Keratinocyte (primary cell): Measurements from ENCODE around the gene P3H1. TPM values are rescaled to one million over a fixed set of nuclear protein-coding genes. Genes with fewer than 3 reads are reported as not detected.

ENCODE experiments used
- DNase-seq: peaks from one replicate; pipeline ENCODE4 v3.0.0-alpha.2; 2011; ENCODE audit warnings: low read depth, missing footprints, low spot score
- FAIRE-seq: peaks from 2 replicates; lab custom pipeline; 2011; peaks lifted over from hg19 to GRCh38; lab: Jason Lieb, UNC
- H2AFZ ChIP-seq: 2 replicates; pipeline ENCODE4 v1.6.0; 2012; ENCODE audit warnings: low read length, control low read depth, inconsistent platforms; ENCODE audit not compliant: control insufficient read depth
- H3K27ac ChIP-seq: 2 replicates; pipeline ENCODE4 v1.5.1; 2011; ENCODE audit warnings: low read length; ENCODE audit not compliant: control insufficient read depth, insufficient read depth
- H3K27me3 ChIP-seq: 3 replicates; pipeline ENCODE4 v1.6.0; 2011; ENCODE audit warnings: low read length; ENCODE audit not compliant: control insufficient read depth, insufficient read depth; ENCODE audit errors: extremely low read depth
- H3K36me3 ChIP-seq, 2 experiments: 2 replicates in 1 of 2; 3 replicates in 1 of 2; pipeline ENCODE4 v1.5.1; 2011; ENCODE audit warnings: low read length in 2 of 2, mild to moderate bottlenecking in 1 of 2; ENCODE audit not compliant: control insufficient read depth in 2 of 2, insufficient read depth in 2 of 2; ENCODE audit errors: extremely low read depth in 1 of 2
- H3K4me1 ChIP-seq: 3 replicates; pipeline ENCODE4 v1.5.1; 2011; ENCODE audit warnings: low read length; ENCODE audit not compliant: control insufficient read depth, insufficient read depth; ENCODE audit errors: extremely low read depth
- H3K4me2 ChIP-seq: 3 replicates; pipeline ENCODE4 v1.6.0; 2011; ENCODE audit warnings: low read depth, low read length; ENCODE audit not compliant: control insufficient read depth, insufficient read depth; ENCODE audit errors: extremely low read depth
- H3K4me3 ChIP-seq, 3 experiments: fragments of 200-600 bp in 1 of 3; sonication (generic) in 1 of 3; 2 replicates in 2 of 3; 3 replicates in 1 of 3; pipeline ENCODE4 v1.5.1; 2011 to 2016; ENCODE audit warnings: low read length in 3 of 3, mild to moderate bottlenecking in 3 of 3, control low read depth in 2 of 3, inconsistent platforms in 1 of 3, low read depth in 1 of 3, mixed read lengths in 1 of 3, mixed run types in 1 of 3, moderate library complexity in 1 of 3; ENCODE audit not compliant: control insufficient read depth in 2 of 3, insufficient read depth in 2 of 3; ENCODE audit errors: extremely low read depth in 1 of 3
- H3K79me2 ChIP-seq: 2 replicates; pipeline ENCODE4 v1.6.0; 2012; ENCODE audit warnings: low read length; ENCODE audit not compliant: control insufficient read depth, insufficient read depth
- H3K9ac ChIP-seq: 3 replicates; pipeline ENCODE4 v1.6.0; 2011; ENCODE audit warnings: low read length; ENCODE audit not compliant: control insufficient read depth, insufficient read depth; ENCODE audit errors: extremely low read depth
- H3K9me1 ChIP-seq: 3 replicates; pipeline ENCODE4 v1.6.0; 2011; ENCODE audit warnings: low read length; ENCODE audit not compliant: control insufficient read depth, insufficient read depth; ENCODE audit errors: extremely low read depth
- H3K9me3 ChIP-seq: 2 replicates; pipeline ENCODE4 v1.5.1; 2012; ENCODE audit warnings: low read depth, low read length; ENCODE audit not compliant: control insufficient read depth
- H4K20me1 ChIP-seq: 3 replicates; pipeline ENCODE4 v1.6.0; 2011; ENCODE audit warnings: low read length; ENCODE audit not compliant: control insufficient read depth, insufficient read depth; ENCODE audit errors: extremely low read depth
- CTCF ChIP-seq, 3 experiments: IDR thresholded peaks in 1 of 3; conservative IDR thresholded peaks in 1 of 3; optimal IDR thresholded peaks in 1 of 3; 2 replicates in 2 of 3; 3 replicates in 1 of 3; pipeline versions ENCODE3 to v1.5.1; 2011; ENCODE audit warnings: low read length in 3 of 3, mild to moderate bottlenecking in 3 of 3, moderate library complexity in 2 of 3, control low read depth in 1 of 3, inconsistent platforms in 1 of 3; ENCODE audit not compliant: insufficient read depth in 2 of 3; ENCODE audit errors: extremely low read depth in 1 of 3
- EZH2 ChIP-seq: IDR thresholded peaks from one replicate; pipeline ENCODE4 v1.6.1; 2012; ENCODE audit warnings: inconsistent platforms, mild to moderate bottlenecking, low read length, moderate library complexity
- dilution Hi-C: fragments of 300-500 bp; cut with MboI; formaldehyde crosslinking; loops from one replicate; pipeline ENCODE4 v1.7.0; 2020; ENCODE audit warnings: low sequenced_read_pairs; ENCODE audit not compliant: extremely low pct_ligation_motif_present
- polyA plus RNA-seq, 5 experiments: library from polyadenylated mRNA; depleted of rRNA in 3 of 5; stranded (reverse) in 3 of 5; stranded (forward) in 1 of 5; unstranded in 1 of 5; fragments of >200 nt; gene quantifications; 1 replicate in 1 of 5; 2 replicates in 3 of 5; 3 replicates in 1 of 5; pipeline versions ENCODE4 v1.2.1 to v1.2.3, GENCODE V29; 2011 to 2012; ENCODE audit warnings: missing spikeins in 2 of 5, low read depth in 1 of 5, low replicate concordance in 1 of 5

The P3H1 gene
- polyA plus RNA-seq, 1 donor (not counting 4 experiments of a cell fraction or from before 2014, with no cell fraction given): 24.4 TPM

- no peak for FAIRE-seq
These were observed 727 bp upstream of the P3H1 start for GRCh38 chr1:42767510-42768000.

GRCh38 chr1:42765832-42766740, 742 bp downstream of the P3H1 start:
- Histone ChIP-seq H3K27ac (peak overlapping the region; percentile 25), H3K27me3 (no peaks in the 10 kb centered on the region), H3K79me2 (peaks cover 44% of the 10 kb centered on the region), H3K36me3 (peaks cover 0 to 3% of the 10 kb centered on the region in 2 experiments), H3K9ac (peak overlapping the region; percentile 83), H3K9me1 (no peaks in the 10 kb centered on the region), H3K4me2 (peak overlapping the region; percentile 96), H3K4me3 (peak overlapping the region; percentile 74 to 93 (median 85)), H2AFZ (peak overlapping the region; percentile 100), H3K9me3 (no peaks in the 10 kb centered on the region), H3K4me1 (peaks cover 12% of the 10 kb centered on the region), H4K20me1 (no peaks in the 10 kb centered on the region)
- dilution Hi-C loops: no loop called here
- DNase-seq: no peak
- TF ChIP-seq CTCF (optimal IDR thresholded peaks at IDR 0.05 in 1 of 3, IDR thresholded peaks at IDR 0.05 in 1 of 3, conservative IDR thresholded peaks at IDR 0.05 in 1 of 3; ENCODE audit: extremely low read depth in 1 of 3, insufficient read depth in 2 of 3, low read length in 3 of 3): peak; percentile 54 to 64 (median 55)
- TF ChIP-seq EZH2: no peak
- no peak for FAIRE-seq

More at GRCh38 chr1:42767510-42768000, 727 bp upstream of the P3H1 start:
- no peaks in the 10 kb centered on the region for H3K9me3 ChIP-seq
- no peaks in the 10 kb centered on the region for H4K20me1 ChIP-seq
- DNase-seq: no peak
- H2AFZ ChIP-seq: peak overlapping the region; percentile 32
- dilution Hi-C loops: no loop called here
- H3K4me2 ChIP-seq: peak overlapping the region; percentile 77
- H3K36me3 ChIP-seq: no peaks in the 10 kb centered on the region
- no peaks in the 10 kb centered on the region for H3K9me1 ChIP-seq
- peak overlapping the region; percentile 83 for H3K9ac ChIP-seq
- peak overlapping the region; percentile 65 to 85 (median 74) for H3K4me3 ChIP-seq
- H3K79me2 ChIP-seq: peaks cover 49% of the 10 kb centered on the region
- H3K27me3 ChIP-seq: no peaks in the 10 kb centered on the region
- TF ChIP-seq EZH2: no peak
- no peak for TF ChIP-seq CTCF (optimal IDR thresholded peaks at IDR 0.05 in 1 of 3, IDR thresholded peaks at IDR 0.05 in 1 of 3, conservative IDR thresholded peaks at IDR 0.05 in 1 of 3; ENCODE audit: extremely low read depth in 1 of 3, insufficient read depth in 2 of 3, low read length in 3 of 3)
- H3K4me1 ChIP-seq: peaks cover 12% of the 10 kb centered on the region
- H3K27ac ChIP-seq: peak overlapping the region; percentile 38
